H1 (cell line): Measurements from ENCODE around the gene CAMK2D. TPM values are rescaled to one million over a fixed set of nuclear protein-coding genes. Genes with fewer than 3 reads are reported as not detected.

Source experiments
- CHD7 ChIP-seq: fragments of 300-600 bp; sonication (generic); IDR thresholded peaks from 2 replicates; pipeline ENCODE4 v1.7.1; 2012; ENCODE audit warnings: low read length, moderate library complexity, mild to moderate bottlenecking, inconsistent platforms; ENCODE audit not compliant: insufficient replicate concordance
- EZH2 ChIP-seq: fragments of 200-600 bp; sonication (generic); IDR thresholded peaks from 2 replicates; pipeline ENCODE4 v1.7.1; 2012; ENCODE audit warnings: low read depth, mild to moderate bottlenecking, moderate library complexity, low read length, inconsistent platforms; ENCODE audit not compliant: severe bottlenecking
- JUND ChIP-seq: IDR thresholded peaks from 2 replicates; pipeline ENCODE4 v1.6.1; 2011; ENCODE audit warnings: mild to moderate bottlenecking, improper control_type of control experiment, low read length
- RBBP5 ChIP-seq: IDR thresholded peaks from 2 replicates; pipeline ENCODE4 v1.7.1; 2012; ENCODE audit warnings: low read depth, mild to moderate bottlenecking, inconsistent platforms, low read length, moderate library complexity, borderline replicate concordance
- SUZ12 ChIP-seq: fragments of 200-600 bp; sonication (generic); IDR thresholded peaks from 2 replicates; pipeline ENCODE4 v1.6.1; 2012; ENCODE audit warnings: mild to moderate bottlenecking, inconsistent platforms, low read length, moderate library complexity, mixed read lengths
- polyA plus RNA-seq, 7 experiments: library from polyadenylated mRNA; depleted of rRNA in 3 of 7; stranded (reverse) in 5 of 7; unstranded in 2 of 7; fragments of >200 nt in 5 of 7; fragments of 200-250 nt in 2 of 7; gene quantifications; 1 replicate in 5 of 7; 2 replicates in 1 of 7; 4 replicates in 1 of 7; pipeline versions ENCODE4 v1.2.1 to v1.2.3, GENCODE V29; 2011 to 2013; ENCODE audit warnings: missing spikeins in 2 of 7, mixed read lengths in 2 of 7
- total RNA-seq: library from RNA; stranded (reverse); fragmentation: NEBNext Ultra II Directional; extraction: Animal tissue kit (Norgen Biotek cat#: 25700); gene quantifications from 2 replicates; pipeline ENCODE4 v1.2.1, GENCODE V29; 2021

CAMK2D gene
- total and polyA plus RNA-seq, 2 of the 8 experiments (the other 6 are each of a cell fraction or from before 2014, with no cell fraction given): 3.2 to 7.0 TPM

- TF ChIP-seq CHD7 (no peak), RBBP5 (no peak), JUND (no peak), SUZ12 (no peak), EZH2 (no peak)
Measured at GRCh38 chr4:113435893-113436292, 325.6 kb downstream of the CAMK2D start (continued).
